Measurements from ENCODE around the gene C1QTNF5. TPM values are rescaled to one million over a fixed set of nuclear protein-coding genes. Genes with fewer than 3 reads are reported as not detected.

C1QTNF5 gene
- total RNA-seq (2021): not detected in 2 replicates
- not detected for Bru-seq, nascent RNA
- BruChase-seq, experiment 1, labeled RNA remaining after a 2-hour chase: not detected
- BruChase-seq, experiment 2, labeled RNA remaining after a 6-hour chase: not detected
- long read RNA-seq: 0 reads

GRCh38 chr11:119340335-119341221 lies at the start of gene C1QTNF5:
TSS of gene C1QTNF5 (minus strand) at chr11:119340883. CDS start at chr11:119340397, 486 bp downstream.
- POLR2A ChIA-PET (ENCODE audit: unreplicated experiment): interaction anchor here (0.7 kb wide), 1 partner anchor 293 kb away, joined by 3 read pairs; no protein-coding TSS in a partner anchor
- TF ChIP-seq EZH2 (IDR thresholded peaks at IDR 0.05; ENCODE audit: low read depth): no peak
- TF ChIP-seq, protein P1, sequence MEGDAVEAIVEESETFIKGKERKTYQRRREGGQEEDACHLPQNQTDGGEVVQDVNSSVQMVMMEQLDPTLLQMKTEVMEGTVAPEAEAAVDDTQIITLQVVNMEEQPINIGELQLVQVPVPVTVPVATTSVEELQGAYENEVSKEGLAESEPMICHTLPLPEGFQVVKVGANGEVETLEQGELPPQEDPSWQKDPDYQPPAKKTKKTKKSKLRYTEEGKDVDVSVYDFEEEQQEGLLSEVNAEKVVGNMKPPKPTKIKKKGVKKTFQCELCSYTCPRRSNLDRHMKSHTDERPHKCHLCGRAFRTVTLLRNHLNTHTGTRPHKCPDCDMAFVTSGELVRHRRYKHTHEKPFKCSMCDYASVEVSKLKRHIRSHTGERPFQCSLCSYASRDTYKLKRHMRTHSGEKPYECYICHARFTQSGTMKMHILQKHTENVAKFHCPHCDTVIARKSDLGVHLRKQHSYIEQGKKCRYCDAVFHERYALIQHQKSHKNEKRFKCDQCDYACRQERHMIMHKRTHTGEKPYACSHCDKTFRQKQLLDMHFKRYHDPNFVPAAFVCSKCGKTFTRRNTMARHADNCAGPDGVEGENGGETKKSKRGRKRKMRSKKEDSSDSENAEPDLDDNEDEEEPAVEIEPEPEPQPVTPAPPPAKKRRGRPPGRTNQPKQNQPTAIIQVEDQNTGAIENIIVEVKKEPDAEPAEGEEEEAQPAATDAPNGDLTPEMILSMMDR (conservative IDR thresholded peaks at IDR 0.05): no peak
- Histone ChIP-seq H4K20me1 (ENCODE audit: insufficient read depth) (no peaks in the 10 kb centered on the region), H2AFZ (no peak within 1 kb of the TSS), H3F3A (ENCODE audit: insufficient read depth, low read depth) (peaks cover 25% of the 10 kb centered on the region; the same call in 1 of the 2 replicates), H3K27me3 (ENCODE audit: insufficient read depth, low read depth) (peaks cover 17% of the 10 kb centered on the region), H3K36me3 (ENCODE audit: low read depth) (no peaks in the 10 kb centered on the region), H3K4me2 (no peak within 1 kb of the TSS), H3K9me2 (ENCODE audit: insufficient read depth) (no peaks in the 10 kb centered on the region), H3K9me3 (ENCODE audit: insufficient read depth, low read depth) (no peaks in the 10 kb centered on the region), H3K79me2 (ENCODE audit: low read depth) (peaks cover 10% of the 10 kb centered on the region), H3K4me1 (replicated peaks; ENCODE audit: insufficient read depth) (peaks cover 9% of the 10 kb centered on the region), H3K27ac (no peak within 1 kb of the TSS), H3K4me3 (no peak within 1 kb of the TSS)
- CTCF ChIA-PET: interaction anchor here (0.6 to 1.4 kb wide), 8 partner anchors 28 to 843 kb away, joined by 3 to 9 read pairs (median 3); no protein-coding TSS in a partner anchor
- no TSS peak for BruUV-seq (replicated peaks)
- intact Hi-C loops (cut with micrococcal nuclease; ENCODE audit: unreplicated experiment): no loop called here
- DNase-seq: no peak

GRCh38 chr11:119389611-119390254 lies 49.0 kb upstream of the C1QTNF5 start:
- intact Hi-C loops (cut with micrococcal nuclease; ENCODE audit: unreplicated experiment): no loop called here
- POLR2A ChIA-PET (ENCODE audit: unreplicated experiment): no interaction called here
- no peak overlapping the region for H3K4me2 ChIP-seq
- CTCF ChIA-PET: no interaction called here
- TF ChIP-seq EZH2 (IDR thresholded peaks at IDR 0.05; ENCODE audit: low read depth): no peak
- TF ChIP-seq, protein P1 (conservative IDR thresholded peaks at IDR 0.05): peak; percentile 46
- no peak for DNase-seq
- H3K27me3 ChIP-seq (ENCODE audit: insufficient read depth, low read depth): no peaks in the 10 kb centered on the region
- no peaks in the 10 kb centered on the region for H3K36me3 ChIP-seq (ENCODE audit: low read depth)
- peaks cover 7% of the 10 kb centered on the region for H3F3A ChIP-seq (ENCODE audit: insufficient read depth, low read depth)
- no TSS peak for BruUV-seq (replicated peaks)
- no peaks in the 10 kb centered on the region for H3K9me2 ChIP-seq (ENCODE audit: insufficient read depth)
- H3K4me3 ChIP-seq: no peak overlapping the region
- H4K20me1 ChIP-seq (ENCODE audit: insufficient read depth): no peaks in the 10 kb centered on the region
- H3K4me1 ChIP-seq (replicated peaks; ENCODE audit: insufficient read depth): no peaks in the 10 kb centered on the region
- no peaks in the 10 kb centered on the region for H3K9me3 ChIP-seq (ENCODE audit: insufficient read depth, low read depth)
- no peaks in the 10 kb centered on the region for H3K79me2 ChIP-seq (ENCODE audit: low read depth)
- no peak overlapping the region for H3K27ac ChIP-seq
- H2AFZ ChIP-seq: no peak overlapping the region

DNA sequence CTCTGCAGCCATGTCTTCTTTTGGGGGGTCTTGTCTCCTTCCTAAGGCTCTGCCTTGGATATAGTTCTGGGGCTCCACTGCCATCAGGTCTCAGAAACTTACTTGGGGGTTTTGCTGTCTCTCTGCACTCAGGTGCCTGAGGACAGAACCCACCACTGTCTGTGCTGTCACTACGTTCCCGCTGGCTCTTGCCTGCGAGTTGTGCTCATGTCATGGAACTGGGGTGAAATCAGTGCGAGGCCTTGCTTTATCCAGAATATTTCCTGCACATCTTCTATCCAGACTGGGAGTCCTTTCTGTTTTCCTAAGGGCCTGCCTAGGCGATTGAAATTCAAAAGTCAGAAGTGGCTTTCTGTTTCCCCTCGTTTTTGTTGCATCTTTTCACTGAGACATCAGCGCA lies 47.4 kb upstream of the C1QTNF5 start:
- H3K79me2 ChIP-seq (ENCODE audit: low read depth): no peaks in the 10 kb centered on the region
- no peak for DNase-seq
- ChIA-PET CTCF (no interaction called here), POLR2A (ENCODE audit: unreplicated experiment) (no interaction called here)
- H2AFZ ChIP-seq: no peak overlapping the region
- no peaks in the 10 kb centered on the region for H3K36me3 ChIP-seq (ENCODE audit: low read depth)
- no peaks in the 10 kb centered on the region for H3K27me3 ChIP-seq (ENCODE audit: insufficient read depth, low read depth)
- H3K4me3 ChIP-seq: no peak overlapping the region
- TF ChIP-seq, protein P1 (conservative IDR thresholded peaks at IDR 0.05): no peak
- TF ChIP-seq EZH2 (IDR thresholded peaks at IDR 0.05; ENCODE audit: low read depth): no peak
- no peaks in the 10 kb centered on the region for H4K20me1 ChIP-seq (ENCODE audit: insufficient read depth)
- H3K4me1 ChIP-seq (replicated peaks; ENCODE audit: insufficient read depth): no peaks in the 10 kb centered on the region
- no peaks in the 10 kb centered on the region for H3K9me3 ChIP-seq (ENCODE audit: insufficient read depth, low read depth)
- H3K9me2 ChIP-seq (ENCODE audit: insufficient read depth): no peaks in the 10 kb centered on the region
- H3K4me2 ChIP-seq: no peak overlapping the region
- H3K27ac ChIP-seq: no peak overlapping the region
- BruUV-seq (replicated peaks): no TSS peak
- intact Hi-C loops (cut with micrococcal nuclease; ENCODE audit: unreplicated experiment): no loop called here
- peaks cover 7% of the 10 kb centered on the region for H3F3A ChIP-seq (ENCODE audit: insufficient read depth, low read depth)
